Epidermal melanocyte (primary cell): ENCODE results near the gene IFNAR2.

Experiments used
- DNase-seq: peaks from one replicate; pipeline ENCODE4 v3.0.0; 2011; ENCODE audit warnings: low spot score; ENCODE audit not compliant: insufficient read length

Gene IFNAR2

GRCh38 chr21:33267250-33267649 is 37.5 kb downstream of the IFNAR2 start:
- DNase-seq: no peak

GRCh38 chr21:33268393-33268736 is 38.6 kb downstream of the IFNAR2 start:
- no peak for DNase-seq

GRCh38 chr21:33268737-33269441 is 39.2 kb downstream of the IFNAR2 start:
- no peak for DNase-seq

DNA sequence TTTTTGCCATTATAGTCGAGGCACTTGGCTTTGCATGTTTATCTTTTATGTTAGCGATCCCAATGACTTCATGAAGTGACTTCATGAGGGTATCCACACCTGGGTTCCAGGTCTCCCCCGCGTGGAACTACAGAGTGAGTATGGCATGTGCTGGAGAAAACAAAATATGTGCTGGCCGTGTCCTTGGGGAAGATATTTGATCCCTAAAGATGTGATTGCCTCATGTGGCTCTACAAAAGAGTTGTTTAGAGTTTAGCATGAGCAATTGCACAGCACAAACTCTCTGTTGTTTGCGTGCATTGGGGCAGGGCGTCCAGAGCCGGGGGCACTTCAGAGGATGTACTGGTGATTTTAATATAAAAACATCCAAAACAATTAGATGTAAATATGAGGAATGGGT is 41.2 kb downstream of the IFNAR2 start:
- DNase-seq: no peak

- DNase-seq: no peak
Measured at GRCh38 chr21:33273044-33273443, 43.3 kb downstream of the IFNAR2 start.

DNA sequence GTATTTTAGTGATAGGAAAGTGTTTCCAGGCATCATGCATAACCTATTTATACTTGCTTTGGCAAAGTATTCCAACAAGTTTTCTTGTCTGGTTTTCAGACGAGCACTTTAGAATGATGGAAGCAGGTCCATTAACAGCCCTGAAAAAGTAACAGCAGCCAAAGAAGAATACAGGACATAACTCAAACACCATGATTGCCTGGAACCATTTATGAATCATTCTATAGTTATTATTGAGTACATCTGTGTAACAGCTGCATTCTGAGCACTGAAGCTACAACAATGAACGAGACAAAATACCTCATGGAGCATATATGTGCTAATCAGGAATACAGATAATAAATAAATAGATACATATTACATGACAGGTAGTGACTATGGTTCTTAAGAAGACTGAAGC is 49.0 kb downstream of the IFNAR2 start:
- DNase-seq: peak; percentile 26

GRCh38 chr21:33279330-33279820 is 49.6 kb downstream of the IFNAR2 start:
- DNase-seq: no peak
